Measurements from ENCODE around the gene RBPJL.

The RBPJL gene

DNA sequence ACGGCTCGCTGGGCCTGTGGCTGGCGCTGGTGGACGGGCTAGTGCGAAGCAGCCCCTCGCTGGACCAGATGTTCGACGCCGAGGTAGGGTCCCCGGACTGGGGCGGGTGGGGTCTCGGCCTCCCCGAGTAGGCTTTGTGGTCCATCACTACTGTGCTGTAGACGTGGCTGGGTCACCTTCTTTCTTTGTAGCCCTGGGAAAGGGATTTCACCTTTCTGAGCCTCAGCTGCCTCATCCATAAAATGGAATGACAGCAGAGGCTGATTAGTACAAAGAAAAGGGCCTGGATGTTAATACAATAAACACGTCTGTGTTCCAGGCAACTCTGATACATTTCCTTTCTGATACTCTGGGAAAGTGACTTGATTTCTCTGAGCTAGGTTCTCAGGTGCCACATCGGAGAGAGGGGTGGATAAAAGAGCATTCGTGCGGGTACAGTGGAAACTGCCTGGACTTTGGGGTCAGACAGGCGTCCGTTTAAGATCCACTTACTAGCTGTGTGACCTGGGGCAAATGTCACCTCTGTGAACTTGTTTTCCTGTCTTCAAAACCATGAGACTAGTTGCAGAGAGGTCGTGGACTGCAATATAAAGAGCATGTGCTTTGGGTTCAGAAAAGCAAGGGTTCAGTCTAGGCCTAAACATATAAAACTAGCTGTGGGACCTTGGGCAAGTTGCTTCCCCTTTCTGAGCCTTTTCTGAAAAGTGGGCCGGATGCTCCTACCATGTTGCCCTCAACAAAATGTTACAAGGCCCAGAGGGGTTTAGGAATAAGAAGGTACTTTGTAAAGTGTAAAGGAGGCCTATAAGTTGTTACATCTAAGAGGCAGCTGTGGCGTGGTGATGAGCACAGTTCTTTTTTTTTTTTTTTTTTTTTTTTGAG is 57.2 kb downstream of the RBPJL start:
- no peak for DNase-seq

DNA sequence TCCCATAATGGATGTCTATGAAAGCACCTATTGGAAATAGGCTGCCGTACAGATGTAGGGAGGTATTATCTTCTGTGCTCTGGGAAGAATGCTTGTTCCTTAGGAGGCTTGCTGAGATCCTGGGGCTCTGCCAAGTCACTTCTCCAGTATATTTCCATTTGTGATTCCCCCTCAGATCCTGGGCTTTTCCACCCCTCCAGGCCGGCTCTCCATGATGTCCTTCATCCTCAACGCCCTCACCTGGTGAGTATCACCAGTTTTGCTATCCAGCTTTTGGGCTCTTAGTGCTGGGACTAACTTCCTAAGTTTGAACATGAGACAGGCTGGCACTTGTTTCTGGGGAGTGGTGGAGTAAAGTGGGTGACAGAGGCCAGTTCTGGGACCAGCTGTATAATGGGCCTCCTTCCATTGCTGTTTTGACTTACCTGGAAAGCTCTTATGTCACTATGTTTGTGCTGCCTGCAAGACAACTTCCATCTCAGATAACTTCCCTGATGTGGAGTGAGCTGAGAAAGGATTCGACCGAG is 58.9 kb downstream of the RBPJL start:
- DNase-seq, result no peak

DNA sequence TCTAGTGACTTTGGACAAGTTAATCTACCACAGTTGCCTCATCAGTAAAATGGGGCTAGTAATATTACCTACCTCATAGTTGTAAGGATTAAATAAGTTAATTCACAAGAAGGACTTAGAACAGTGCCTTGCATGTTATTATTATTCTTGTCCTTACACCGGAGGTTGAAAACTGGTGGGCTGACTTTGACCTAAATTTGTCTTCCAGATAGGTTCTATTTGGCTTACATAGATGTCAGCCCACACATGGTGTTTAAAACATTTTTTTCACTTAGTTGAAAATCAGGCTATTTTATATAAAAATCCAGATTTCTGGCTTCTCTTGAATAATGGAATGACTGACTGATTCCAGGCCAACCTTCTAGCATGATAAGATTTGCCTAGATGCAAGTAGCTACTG is 59.6 kb downstream of the RBPJL start:
- DNase-seq, result no peak

DNA sequence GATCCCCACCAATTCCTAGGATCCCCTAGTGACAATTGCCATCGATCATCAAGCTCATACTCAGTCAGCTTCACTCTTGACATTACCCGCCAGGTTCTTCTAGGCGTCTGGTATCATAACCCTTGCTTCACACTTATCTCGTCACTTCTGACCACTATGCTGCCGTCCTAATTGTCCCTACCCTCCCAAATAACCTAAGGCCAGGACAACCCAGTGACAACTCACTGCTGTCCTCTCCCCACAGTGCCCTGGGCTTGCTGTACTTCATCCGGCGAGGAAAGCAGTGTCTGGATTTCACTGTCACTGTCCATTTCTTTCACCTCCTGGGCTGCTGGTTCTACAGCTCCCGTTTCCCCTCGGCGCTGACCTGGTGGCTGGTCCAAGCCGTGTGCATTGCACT is 60.0 kb downstream of the RBPJL start:
- DNase-seq, result no peak

DNA sequence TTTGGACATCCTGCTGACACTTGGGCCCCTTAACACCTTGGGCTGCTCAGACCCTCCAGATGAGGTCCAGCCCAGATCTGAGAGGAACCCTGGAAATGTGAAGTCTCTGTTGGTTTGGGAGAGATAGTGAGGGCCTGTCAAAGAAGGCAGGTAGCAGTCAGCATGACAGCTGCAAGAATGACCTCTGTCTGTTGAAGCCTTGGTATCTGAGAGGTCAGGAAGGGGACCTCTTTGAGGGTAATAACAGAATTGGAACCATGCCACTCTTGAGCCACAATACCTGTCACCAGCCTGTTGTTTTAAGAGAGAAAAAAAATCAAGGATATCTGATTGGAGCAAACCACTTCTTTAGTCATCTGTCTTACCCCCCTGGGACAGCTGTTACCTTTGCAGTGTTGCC is 60.5 kb downstream of the RBPJL start:
- DNase-seq, result no peak
